Mesodermal cell (in vitro differentiated cells): Measurements from ENCODE around the gene OR6B2.
"Not testable (repeated sequence)": the region's sequence is repeated elsewhere in the genome, so short reads cannot be mapped to it uniquely, and the experiment has no call there.

Source experiments
- H3K27ac ChIP-seq: 2 replicates; pipeline ENCODE4 v1.7.0; 2013; ENCODE audit warnings: mild to moderate bottlenecking, low read depth, low read length, moderate library complexity; ENCODE audit not compliant: severe bottlenecking
- H3K36me3 ChIP-seq: 2 replicates; pipeline ENCODE4 v1.7.1; 2013; ENCODE audit warnings: mild to moderate bottlenecking, low read length, moderate library complexity; ENCODE audit not compliant: control insufficient read depth, insufficient read depth
- H3K4me1 ChIP-seq: one replicate; pipeline ENCODE4 v1.7.1; 2013; ENCODE audit warnings: mild to moderate bottlenecking, low read length; ENCODE audit not compliant: insufficient read depth, control insufficient read depth, poor library complexity, severe bottlenecking
- H3K4me3 ChIP-seq: 2 replicates; pipeline ENCODE4 v1.7.0; 2013; ENCODE audit warnings: low read length, control low read depth, mild to moderate bottlenecking; ENCODE audit not compliant: insufficient read depth, poor library complexity, severe bottlenecking; ENCODE audit errors: extremely low read depth
- H3K9me3 ChIP-seq: 2 replicates; pipeline ENCODE4 v1.7.1; 2013; ENCODE audit warnings: mild to moderate bottlenecking, low read length, moderate library complexity; ENCODE audit not compliant: control insufficient read depth
- WGBS, 2 experiments: methylation state at CpG; one replicate each; pipeline ENCODE4 v1.1.5; 2013; ENCODE audit warnings: missing lambda C conversion rate in 2 of 2; ENCODE audit not compliant: insufficient coverage in 2 of 2; 5-methylcytosine and 5-hydroxymethylcytosine counted together

The OR6B2 gene

GRCh38 chr2:240055177-240055917, 25.1 kb upstream of the OR6B2 start:
- 72 to 75% methylated on average over 12 to 13 of the region's 13 CpGs for WGBS, 2 experiments

GRCh38 chr2:240053173-240054155, 23.2 kb upstream of the OR6B2 start, which contains the start of gene OR6B3:
TSS of gene OR6B3 (minus strand) at chr2:240053521.
- Histone ChIP-seq H3K27ac (no peak within 1 kb of the TSS), H3K36me3 (no peaks in the 10 kb centered on the region), H3K4me3 (no peak within 1 kb of the TSS), H3K9me3 (no peaks in the 10 kb centered on the region), H3K4me1 (no peaks in the 10 kb centered on the region)
- 81 to 82% methylated on average over 25 to 26 of the region's 28 CpGs for WGBS, 2 experiments

More at GRCh38 chr2:240055177-240055917, 25.1 kb upstream of the OR6B2 start:
- Histone ChIP-seq H3K36me3 (no peaks in the 10 kb centered on the region), H3K4me1 (no peaks in the 10 kb centered on the region), H3K27ac (no peak overlapping the region), H3K4me3 (no peak overlapping the region), H3K9me3 (no peaks in the 10 kb centered on the region)

DNA sequence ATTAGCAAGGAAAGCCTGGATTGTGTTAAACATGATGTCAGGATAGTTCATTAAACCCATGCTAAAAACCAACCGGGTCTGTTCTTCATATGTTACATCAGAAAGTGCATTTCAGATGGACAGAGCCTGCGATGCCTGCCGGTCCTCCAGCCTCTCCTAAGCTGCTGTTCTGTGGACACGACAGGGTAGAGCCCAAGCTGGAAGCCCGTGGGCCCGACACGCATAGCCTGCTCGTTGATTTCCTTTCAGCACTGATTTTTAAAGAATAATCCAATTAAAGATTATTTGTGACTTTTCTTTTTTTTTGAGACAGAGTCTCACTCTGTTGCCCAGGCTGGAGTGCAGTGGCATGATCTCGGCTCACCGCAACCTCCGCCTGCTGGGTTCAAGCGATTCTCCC, 22.3 kb upstream of the OR6B2 start:
- H3K36me3 ChIP-seq: no peaks in the 10 kb centered on the region
- H3K4me3 ChIP-seq: no peak overlapping the region
- 87 to 95% methylated on average over 6 to 7 of the region's 12 CpGs for WGBS, 2 experiments
- no peak overlapping the region for H3K27ac ChIP-seq
- H3K4me1 ChIP-seq: no peaks in the 10 kb centered on the region
- no peaks in the 10 kb centered on the region for H3K9me3 ChIP-seq

- Histone ChIP-seq H3K4me3 (no peak overlapping the region), H3K9me3 (no peaks in the 10 kb centered on the region), H3K4me1 (no peaks in the 10 kb centered on the region), H3K27ac (no peak overlapping the region), H3K36me3 (no peaks in the 10 kb centered on the region)
- WGBS, 2 experiments: 84 to 96% methylated on average over 3 of the region's 4 CpGs
Measured at GRCh38 chr2:240051697-240052096, 21.5 kb upstream of the OR6B2 start.

DNA sequence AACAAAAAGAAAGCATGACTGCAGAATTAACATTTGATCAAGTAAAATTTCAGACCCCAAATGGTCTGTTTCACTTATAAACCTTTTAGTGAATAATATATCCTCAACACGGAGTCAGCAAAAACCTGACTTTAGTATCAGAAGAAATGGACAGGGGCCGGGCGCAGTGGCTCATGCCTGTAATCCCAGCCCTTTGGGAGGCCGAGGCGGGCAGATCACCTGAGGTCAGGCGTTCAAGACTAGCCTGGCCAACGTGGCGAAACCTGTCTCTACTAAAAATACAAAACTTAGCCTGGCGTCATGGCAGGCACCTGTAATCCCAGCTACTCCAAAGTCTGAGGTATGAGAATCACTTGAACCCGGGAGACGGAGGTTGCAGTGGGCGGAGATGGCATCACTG, 20.0 kb upstream of the OR6B2 start:
- no peak overlapping the region for H3K27ac ChIP-seq
- no peaks in the 10 kb centered on the region for H3K4me1 ChIP-seq
- WGBS, 2 experiments: 77 to 87% methylated on average over 7 to 9 of the region's 12 CpGs
- H3K9me3 ChIP-seq: no peaks in the 10 kb centered on the region
- no peaks in the 10 kb centered on the region for H3K36me3 ChIP-seq
- no peak overlapping the region for H3K4me3 ChIP-seq

DNA sequence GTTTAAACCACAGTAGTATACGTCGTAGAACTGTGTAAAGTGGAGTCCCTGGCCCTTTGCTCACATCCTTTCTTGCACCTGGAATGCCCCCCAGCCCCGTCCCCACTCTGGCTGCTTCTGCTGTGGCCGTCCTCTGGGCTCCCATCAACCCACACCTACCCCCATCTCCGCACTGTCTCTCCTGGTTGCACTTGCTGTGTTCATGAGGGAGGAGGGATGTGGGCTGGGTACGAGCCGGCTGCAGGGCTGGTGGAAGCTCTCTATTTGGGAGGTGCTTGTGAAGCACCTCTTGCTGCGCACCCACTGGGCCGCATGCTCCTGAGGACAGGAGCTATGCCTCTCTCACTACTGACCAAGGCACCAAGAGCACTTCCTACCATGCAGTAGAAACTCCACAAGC, 18.0 kb upstream of the OR6B2 start:
- H3K27ac ChIP-seq: no peak overlapping the region
- H3K9me3 ChIP-seq: no peaks in the 10 kb centered on the region
- WGBS, 2 experiments: 86 to 100% methylated on average over 3 to 4 of the region's 9 CpGs
- H3K4me1 ChIP-seq: no peaks in the 10 kb centered on the region
- no peaks in the 10 kb centered on the region for H3K36me3 ChIP-seq
- H3K4me3 ChIP-seq: no peak overlapping the region

- no peak overlapping the region for H3K4me3 ChIP-seq
- no peaks in the 10 kb centered on the region for H3K36me3 ChIP-seq
- H3K4me1 ChIP-seq: no peaks in the 10 kb centered on the region
- 93 to 98% methylated on average over 6 to 9 of the region's 13 CpGs for WGBS, 2 experiments
- no peak overlapping the region for H3K27ac ChIP-seq
- no peaks in the 10 kb centered on the region for H3K9me3 ChIP-seq
Measured at GRCh38 chr2:240045098-240045497, 14.9 kb upstream of the OR6B2 start.

DNA sequence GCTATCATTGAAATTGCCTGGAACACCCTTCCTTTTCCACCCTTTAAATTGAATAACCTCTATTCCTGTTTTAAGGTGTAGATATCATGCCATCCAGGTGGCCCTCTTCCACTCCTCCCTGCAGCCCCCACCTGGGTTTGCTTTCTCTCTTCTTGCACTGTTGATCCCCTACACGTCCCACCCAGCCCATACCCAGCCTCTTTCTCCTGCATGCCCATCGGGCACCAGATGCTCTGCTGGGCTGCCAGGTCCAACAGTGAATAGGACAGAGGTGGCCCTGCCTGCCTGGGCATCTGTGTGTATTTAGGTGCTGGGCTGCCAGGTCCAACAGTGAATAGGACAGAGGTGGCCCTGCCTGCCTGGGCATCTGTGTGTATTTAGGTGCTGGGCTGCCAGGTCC, 13.9 kb upstream of the OR6B2 start:
- not testable (repeated sequence) for H3K4me1 ChIP-seq, H3K4me3 ChIP-seq, H3K36me3 ChIP-seq, H3K27ac ChIP-seq, H3K9me3 ChIP-seq
- no CpG with 5 or more reads among the region's 2 CpGs for WGBS, 2 experiments

DNA sequence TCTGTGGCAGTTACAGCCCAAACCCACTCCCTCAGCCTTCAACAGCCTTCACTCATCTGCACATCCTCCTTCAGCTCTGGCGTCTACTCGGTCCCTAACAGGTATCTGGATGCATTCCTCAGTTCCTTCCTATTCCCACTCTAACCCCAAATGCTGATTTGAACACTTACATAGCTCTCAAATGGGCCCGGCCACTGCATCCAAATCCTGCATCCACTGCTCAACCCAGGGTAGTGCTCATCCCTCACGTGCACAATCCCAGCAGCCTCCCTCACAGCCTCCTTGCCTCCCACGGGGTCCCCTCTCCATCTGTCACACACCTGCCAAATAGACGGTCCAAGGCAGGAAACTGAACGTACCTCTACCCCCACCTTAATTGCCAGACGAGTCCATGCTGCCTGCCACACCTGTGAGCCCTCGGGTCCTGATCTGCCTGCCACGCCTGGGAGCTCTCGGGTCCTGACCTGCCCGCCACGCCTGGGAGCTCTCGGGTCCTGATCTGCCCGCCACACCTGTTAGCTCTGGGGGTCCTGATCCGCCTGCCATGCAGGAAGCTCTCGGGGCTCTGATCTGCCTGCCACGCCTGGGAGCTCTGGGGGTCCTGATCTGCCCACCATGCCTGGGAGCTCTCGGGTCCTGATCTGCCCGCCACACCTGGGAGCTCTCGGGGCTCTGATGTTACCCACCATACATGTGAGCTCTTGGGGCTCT, 13.2 kb upstream of the OR6B2 start:
- H3K27ac ChIP-seq: no peak overlapping the region
- H3K4me1 ChIP-seq: no peaks in the 10 kb centered on the region
- no peak overlapping the region for H3K4me3 ChIP-seq
- no peaks in the 10 kb centered on the region for H3K36me3 ChIP-seq
- WGBS, 2 experiments: 71 to 89% methylated on average over 12 to 19 of the region's 21 CpGs
- no peaks in the 10 kb centered on the region for H3K9me3 ChIP-seq

DNA sequence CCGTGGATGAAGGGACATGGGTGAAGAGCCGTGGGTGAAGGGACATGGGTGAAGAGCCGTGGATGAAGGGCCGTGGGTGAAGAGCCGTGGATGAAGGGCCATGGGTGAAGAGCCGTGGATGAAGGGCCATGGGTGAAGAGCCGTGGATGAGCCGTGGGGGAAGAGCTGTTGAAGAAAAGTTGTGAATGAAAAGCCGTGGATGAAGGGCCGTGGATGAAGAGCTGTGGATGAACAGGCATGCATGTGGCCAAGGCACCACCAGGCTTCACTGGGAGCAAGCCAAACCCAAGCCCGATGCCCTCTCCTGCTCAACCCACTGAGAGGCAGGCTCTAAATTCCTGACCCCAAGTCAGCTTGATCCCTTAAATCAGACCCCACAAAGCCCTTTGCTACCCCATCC, 12.5 kb upstream of the OR6B2 start:
- H3K9me3 ChIP-seq: no peaks in the 10 kb centered on the region
- H3K27ac ChIP-seq: no peak overlapping the region
- 84 to 85% methylated on average over 11 of the region's 11 CpGs for WGBS, 2 experiments
- H3K4me1 ChIP-seq: no peaks in the 10 kb centered on the region
- H3K4me3 ChIP-seq: no peak overlapping the region
- H3K36me3 ChIP-seq: no peaks in the 10 kb centered on the region
